CD4-positive, alpha-beta T cell (primary cell): ENCODE measurements around the gene PPCDC. TPM values are rescaled to one million over a fixed set of nuclear protein-coding genes. Genes with fewer than 3 reads are reported as not detected.
A peak's percentile ranks its signal among the peaks of the same experiment; 100 is the strongest.

Source experiments
- ATAC-seq: fragments of 200-7000 bp; cut with Tn5 transposase; one replicate; pipeline ENCODE4 v1.10.0; 2022; ENCODE audit warnings: mild to moderate bottlenecking; ENCODE audit not compliant: poor library complexity
- CTCF ChIA-PET: fragments of 350-600 bp; sonication (Branson Sonifier 250); formaldehyde crosslinking; loops from one replicate; lab custom pipeline; 2021; ENCODE audit warnings: antibody characterized with exemption, inconsistent platforms; lab: Charles Lee
- POLR2A ChIA-PET: fragments of 350-600 bp; sonication (Branson Sonifier 250); formaldehyde crosslinking; loops from one replicate; lab custom pipeline; 2021; ENCODE audit warnings: antibody characterized with exemption, inconsistent platforms; lab: Charles Lee
- DNase-seq, 14 experiments: peaks; one replicate each; pipeline ENCODE4 v3.0.0-alpha.2; 2013 to 2020; ENCODE audit warnings: mixed read lengths in 2 of 14
- H3K27ac ChIP-seq, 2 donors: one replicate each; pipeline versions ENCODE4 v1.5.1 to v1.7.0; 2013; ENCODE audit warnings: low read length in 2 of 2, low read depth in 1 of 2, mild to moderate bottlenecking in 1 of 2
- H3K27me3 ChIP-seq, 2 experiments: 1 replicate in 1 of 2; 2 replicates in 1 of 2; pipeline versions ENCODE4 v1.6.1 to v1.7.0; 2013; ENCODE audit warnings: low read length in 2 of 2, control low read depth in 1 of 2, mild to moderate bottlenecking in 1 of 2, moderate library complexity in 1 of 2; ENCODE audit not compliant: insufficient read depth in 2 of 2, control insufficient read depth in 1 of 2
- H3K36me3 ChIP-seq: one replicate; pipeline ENCODE4 v1.6.1; 2013; ENCODE audit warnings: low read length, control low read depth; ENCODE audit not compliant: insufficient read depth
- H3K4me1 ChIP-seq: one replicate; pipeline ENCODE4 v1.6.1; 2013; ENCODE audit warnings: low read length, control low read depth; ENCODE audit not compliant: insufficient read depth
- H3K4me3 ChIP-seq: one replicate; pipeline ENCODE4 v1.5.1; 2013; ENCODE audit warnings: mild to moderate bottlenecking, low read length, moderate library complexity
- H3K9me3 ChIP-seq, 2 experiments: 1 replicate in 1 of 2; 2 replicates in 1 of 2; pipeline versions ENCODE4 v1.6.1 to v1.7.0; 2013; ENCODE audit warnings: low read length in 2 of 2, mild to moderate bottlenecking in 2 of 2, control low read depth in 1 of 2, moderate library complexity in 1 of 2; ENCODE audit not compliant: control insufficient read depth in 1 of 2, insufficient read depth in 1 of 2
- H3K27ac Mint-ChIP-seq: one replicate; pipeline ENCODE4 v1.8.0; 2020; ENCODE audit warnings: mixed read lengths
- H3K27me3 Mint-ChIP-seq: one replicate; pipeline ENCODE4 v1.8.0; 2021; ENCODE audit warnings: mixed read lengths
- H3K36me3 Mint-ChIP-seq: one replicate; pipeline ENCODE4 v1.8.0; 2021; ENCODE audit warnings: low read depth, mixed read lengths
- H3K4me1 Mint-ChIP-seq: one replicate; pipeline ENCODE4 v1.8.0; 2021; ENCODE audit warnings: low read depth, mixed read lengths
- H3K4me3 Mint-ChIP-seq: one replicate; pipeline ENCODE4 v1.8.0; 2020; ENCODE audit warnings: mild to moderate bottlenecking, mixed read lengths
- H3K9me3 Mint-ChIP-seq: one replicate; pipeline ENCODE4 v1.8.0; 2020; ENCODE audit warnings: mixed read lengths
- intact Hi-C, 2 experiments: fragments of 100-400 bp; cut with DNase I in 1 of 2; cut with micrococcal nuclease in 1 of 2; formaldehyde crosslinking; loops; one replicate each; pipeline versions ENCODE4 v1.15.1 to v1.9.0; 2023 to 2025; cut with DNase I, micrococcal nuclease
- total RNA-seq, 174 experiments: library from RNA in 2 of 174; stranded (reverse) in 2 of 174; gene quantifications; one replicate each; pipeline ENCODE4 v1.2.3 and lab custom pipeline; 2021 to 2026
- TF ChIP-seq, protein P1 (sequence below): fragments of 200-600 bp; IDR thresholded peaks from one replicate; pipeline ENCODE4 v1.8.0; 2022; ENCODE audit warnings: antibody characterized with exemption, mild to moderate bottlenecking

The PPCDC gene
- total RNA-seq, 2 experiments from 2014 or later = 5.5 to 5.8 TPM

- intact Hi-C loops = loop anchor here in 1 of 2 experiments (2.0 to 10.0 kb wide), 5 partner anchors 86 to 1030 kb away; partner anchors contain the start of genes ARID3B, IMP3, PML and SIN3A
Measured at GRCh38 chr15:75022783-75023180, 608 bp upstream of the PPCDC start.

DNA sequence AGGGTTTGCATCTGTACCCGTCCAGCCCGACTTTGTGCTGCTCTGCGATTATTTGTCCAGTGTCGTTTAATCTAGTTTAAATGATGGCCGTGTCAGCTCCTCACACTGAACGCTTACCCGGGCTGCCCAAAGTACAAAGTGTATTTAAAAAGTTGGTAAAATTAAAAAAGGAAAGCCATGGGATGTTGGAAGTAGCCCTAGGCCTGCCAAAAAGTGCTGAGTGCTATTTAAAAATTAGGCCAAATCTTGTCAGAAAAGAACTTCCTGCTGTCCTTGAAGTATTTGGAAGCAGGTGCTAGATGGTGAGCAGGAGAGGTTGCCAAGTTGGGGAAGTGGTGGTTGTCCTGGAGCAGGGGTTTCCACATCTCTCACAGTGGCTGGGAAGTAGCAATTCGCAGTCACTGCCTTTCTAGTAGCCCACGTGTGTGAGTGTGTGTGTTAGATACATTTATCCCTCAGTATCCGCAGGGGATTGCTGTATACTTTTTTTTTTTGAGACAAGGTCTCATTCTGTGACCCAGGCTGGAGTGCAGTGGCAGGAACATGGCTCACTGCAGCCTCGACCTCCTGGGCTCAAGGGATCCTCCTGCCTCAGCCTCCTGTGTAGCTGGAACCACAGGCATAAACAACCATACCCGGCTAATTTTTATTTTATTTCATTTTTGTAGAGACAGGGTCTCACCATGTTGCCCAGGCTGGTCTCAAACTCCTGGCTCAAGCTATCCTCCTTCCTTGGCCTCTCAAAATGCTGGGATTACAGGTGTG is 664 bp downstream of the PPCDC start:
- Mint-ChIP-seq H3K4me3 (peak overlapping the region; percentile 99), H3K36me3 (peaks cover 8% of the 10 kb centered on the region), H3K9me3 (no peaks in the 10 kb centered on the region), H3K4me1 (peaks cover 24% of the 10 kb centered on the region), H3K27ac (peak overlapping the region; percentile 94), H3K27me3 (no peaks in the 10 kb centered on the region)
- TF ChIP-seq, protein P1, sequence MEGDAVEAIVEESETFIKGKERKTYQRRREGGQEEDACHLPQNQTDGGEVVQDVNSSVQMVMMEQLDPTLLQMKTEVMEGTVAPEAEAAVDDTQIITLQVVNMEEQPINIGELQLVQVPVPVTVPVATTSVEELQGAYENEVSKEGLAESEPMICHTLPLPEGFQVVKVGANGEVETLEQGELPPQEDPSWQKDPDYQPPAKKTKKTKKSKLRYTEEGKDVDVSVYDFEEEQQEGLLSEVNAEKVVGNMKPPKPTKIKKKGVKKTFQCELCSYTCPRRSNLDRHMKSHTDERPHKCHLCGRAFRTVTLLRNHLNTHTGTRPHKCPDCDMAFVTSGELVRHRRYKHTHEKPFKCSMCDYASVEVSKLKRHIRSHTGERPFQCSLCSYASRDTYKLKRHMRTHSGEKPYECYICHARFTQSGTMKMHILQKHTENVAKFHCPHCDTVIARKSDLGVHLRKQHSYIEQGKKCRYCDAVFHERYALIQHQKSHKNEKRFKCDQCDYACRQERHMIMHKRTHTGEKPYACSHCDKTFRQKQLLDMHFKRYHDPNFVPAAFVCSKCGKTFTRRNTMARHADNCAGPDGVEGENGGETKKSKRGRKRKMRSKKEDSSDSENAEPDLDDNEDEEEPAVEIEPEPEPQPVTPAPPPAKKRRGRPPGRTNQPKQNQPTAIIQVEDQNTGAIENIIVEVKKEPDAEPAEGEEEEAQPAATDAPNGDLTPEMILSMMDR = no peak
- intact Hi-C loops = loop anchor here in 1 of 2 experiments (1.0 to 10.0 kb wide), 6 partner anchors 29 to 1032 kb away; partner anchors contain the start of genes ARID3B, IMP3, PML and SCAMP5
- CTCF ChIA-PET = interaction anchor here (1.4 to 1.9 kb wide), 2 partner anchors 178 to 180 kb away, joined by 9 to 10 read pairs; partner anchors contain the start of gene C15orf39
- peak overlapping the region; percentile 46 to 50 for H3K27ac ChIP-seq
- H3K9me3 ChIP-seq = no peaks in the 10 kb centered on the region
- no peak for ATAC-seq
- POLR2A ChIA-PET = interaction anchor here (0.6 to 2.4 kb wide), 20 partner anchors 12 to 1886 kb away, joined by 3 to 27 read pairs (median 5); partner anchors contain the start of genes C15orf39, COX5A, IMP3 and MAN2C1
- DNase-seq = peak in 3 of 14 experiments; percentile 25 to 54 (median 51)
- peaks cover 24% of the 10 kb centered on the region for H3K4me1 ChIP-seq
- peaks cover 8% of the 10 kb centered on the region for H3K36me3 ChIP-seq
- no peaks in the 10 kb centered on the region for H3K27me3 ChIP-seq
- peak overlapping the region; percentile 81 for H3K4me3 ChIP-seq

More at GRCh38 chr15:75022783-75023180, 608 bp upstream of the PPCDC start:
- Histone ChIP-seq H3K4me3 (no peak overlapping the region), H3K4me1 (peaks cover 20% of the 10 kb centered on the region), H3K27ac (no peak overlapping the region), H3K9me3 (no peaks in the 10 kb centered on the region), H3K36me3 (no peaks in the 10 kb centered on the region), H3K27me3 (no peaks in the 10 kb centered on the region)
- ChIA-PET POLR2A (interaction anchor here (0.5 to 2.4 kb wide), 16 partner anchors 14 to 618 kb away, joined by 3 to 27 read pairs (median 6); partner anchors contain the start of genes C15orf39, CLK3, COX5A and IMP3), CTCF (interaction anchor here (0.8 to 1.9 kb wide), 3 partner anchors 85 to 182 kb away, joined by 3 to 10 read pairs (median 9); partner anchors contain the start of genes C15orf39 and COX5A)
- Mint-ChIP-seq H3K4me3 (peak overlapping the region; percentile 99), H3K36me3 (peaks cover 7% of the 10 kb centered on the region), H3K27ac (peak overlapping the region; percentile 94), H3K27me3 (no peaks in the 10 kb centered on the region), H3K9me3 (no peaks in the 10 kb centered on the region), H3K4me1 (peaks cover 23% of the 10 kb centered on the region)
- TF ChIP-seq, protein P1 = no peak
- no peak for ATAC-seq
- DNase-seq = no peak

DNA sequence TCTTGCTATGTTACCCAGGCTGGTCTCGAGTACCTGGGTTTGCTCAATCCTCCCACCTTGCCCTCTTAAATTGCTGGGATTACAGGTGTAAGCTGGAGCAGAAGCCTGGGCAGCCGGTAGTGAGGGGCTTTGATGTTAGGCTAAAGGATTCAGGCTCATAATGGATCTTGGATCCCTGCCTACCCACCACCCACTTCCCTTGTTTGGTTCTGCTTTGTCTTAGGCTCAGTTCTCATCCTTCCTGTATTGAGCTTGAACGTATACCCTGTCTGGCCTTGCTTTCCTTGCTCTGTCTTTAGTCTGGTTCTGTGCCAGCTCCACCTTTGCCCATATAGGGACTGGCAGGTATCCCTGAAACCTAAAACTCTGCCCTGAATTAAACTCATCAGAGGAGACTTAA is 1.7 kb downstream of the PPCDC start:
- Histone ChIP-seq H3K4me1 (peaks cover 34% of the 10 kb centered on the region), H3K36me3 (peaks cover 8% of the 10 kb centered on the region), H3K9me3 (no peaks in the 10 kb centered on the region), H3K4me3 (no peak overlapping the region), H3K27ac (no peak overlapping the region), H3K27me3 (no peaks in the 10 kb centered on the region)
- Mint-ChIP-seq H3K27ac (peak overlapping the region; percentile 94), H3K4me3 (peak overlapping the region; percentile 99), H3K4me1 (peaks cover 30% of the 10 kb centered on the region), H3K27me3 (no peaks in the 10 kb centered on the region), H3K36me3 (peaks cover 13% of the 10 kb centered on the region), H3K9me3 (no peaks in the 10 kb centered on the region)
- POLR2A ChIA-PET = interaction anchor here (0.6 to 2.4 kb wide), 2 partner anchors 177 to 179 kb away, joined by 4 to 13 read pairs; partner anchors contain the start of gene C15orf39
- no peak for ATAC-seq
- DNase-seq = no peak
- CTCF ChIA-PET = interaction anchor here (0.6 kb wide), 1 partner anchor 41 kb away, joined by 4 read pairs; no protein-coding TSS in a partner anchor
- TF ChIP-seq, protein P1 = no peak
- intact Hi-C loops = loop anchor here in 1 of 2 experiments (10.0 kb wide), 2 partner anchors 430 to 480 kb away; partner anchors contain the start of genes ARID3B and SIN3A
